Lower lobe of right lung (tissue), 2 donors: ENCODE measurements around the gene ADCY3. TPM values are rescaled to one million over a fixed set of nuclear protein-coding genes. Genes with fewer than 3 reads are reported as not detected.
A peak's percentile ranks its signal among the peaks of the same experiment; 100 is the strongest.

Experiments used
- ATAC-seq, 2 donors: fragments of 200-7000 bp; cut with Tn5 transposase; one replicate each; pipeline ENCODE4 v1.9.1; 2020 to 2022; ENCODE audit warnings: mild to moderate bottlenecking in 2 of 2, moderate library complexity in 2 of 2
- DNase-seq: peaks from one replicate; pipeline ENCODE4 v3.0.0-alpha.2; 2020
- H3K27ac ChIP-seq: fragments of 200-600 bp; one replicate; pipeline ENCODE4 v1.8.0; 2022
- H3K27me3 ChIP-seq: fragments of 200-600 bp; one replicate; pipeline ENCODE4 v1.8.0; 2022; ENCODE audit warnings: low read depth
- H3K36me3 ChIP-seq: fragments of 200-600 bp; one replicate; pipeline ENCODE4 v1.8.0; 2022; ENCODE audit warnings: mild to moderate bottlenecking
- H3K4me1 ChIP-seq: fragments of 200-600 bp; one replicate; pipeline ENCODE4 v1.8.0; 2022
- H3K4me3 ChIP-seq: fragments of 200-600 bp; one replicate; pipeline ENCODE4 v1.8.0; 2022; ENCODE audit warnings: mild to moderate bottlenecking
- H3K9me3 ChIP-seq: fragments of 200-600 bp; one replicate; pipeline ENCODE4 v1.8.0; 2022
- CTCF ChIP-seq: fragments of 200-600 bp; IDR thresholded peaks from one replicate; pipeline ENCODE4 v1.8.0; 2022; ENCODE audit warnings: antibody characterized with exemption, mild to moderate bottlenecking
- intact Hi-C: fragments of 100-400 bp; cut with DNase I; formaldehyde crosslinking; loops from one replicate; pipeline ENCODE4 v1.11.0; 2022
- total RNA-seq: library from RNA; stranded (reverse); fragmentation: NEBNext Ultra II Directional; extraction: Animal tissue kit (Norgen Biotek cat#: 25700); gene quantifications from one replicate; pipeline ENCODE4 v1.2.1, GENCODE V29; 2021
- donor health status: DM: no; HTN: yes; CAD: no; lungs with severe emphysema.

Gene ADCY3
- total RNA-seq, 1 donor from 2014 or later, result 36.1 TPM

GRCh38 chr2:24891201-24891600 lies 28.8 kb downstream of the ADCY3 start:
- H3K4me1 ChIP-seq, result peaks cover under 1% of the 10 kb centered on the region
- H3K9me3 ChIP-seq, result peaks cover 20% of the 10 kb centered on the region
- H3K27ac ChIP-seq, result no peak overlapping the region
- intact Hi-C loops, result no loop called here
- ATAC-seq (no peak), DNase-seq (no peak)
- H3K27me3 ChIP-seq, result no peaks in the 10 kb centered on the region
- no peak overlapping the region for H3K4me3 ChIP-seq
- H3K36me3 ChIP-seq, result no peaks in the 10 kb centered on the region
- no peak for TF ChIP-seq CTCF

DNA sequence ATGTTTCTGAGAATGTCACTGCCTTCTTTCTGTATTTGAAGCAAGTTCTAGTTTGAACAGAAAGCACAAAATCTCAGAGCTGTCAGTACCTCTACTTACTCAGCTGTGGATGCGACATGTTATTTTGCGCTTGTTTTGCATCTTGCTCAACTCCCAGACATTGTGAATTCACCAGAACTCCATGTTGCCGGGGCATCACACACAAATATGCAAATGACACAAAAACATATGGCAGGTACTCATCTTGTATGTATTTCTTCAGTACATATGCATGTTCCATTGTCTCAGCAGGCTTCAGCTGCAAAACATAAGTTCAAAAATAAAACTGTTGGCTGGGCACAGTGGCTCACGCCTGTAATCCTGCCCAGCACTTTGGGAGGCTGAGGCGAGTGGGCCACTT lies 30.8 kb downstream of the ADCY3 start:
- ATAC-seq (no peak), DNase-seq (no peak)
- H3K4me1 ChIP-seq, result peaks cover 5% of the 10 kb centered on the region
- no peaks in the 10 kb centered on the region for H3K36me3 ChIP-seq
- H3K4me3 ChIP-seq, result no peak overlapping the region
- H3K27me3 ChIP-seq, result no peaks in the 10 kb centered on the region
- peaks cover 6% of the 10 kb centered on the region for H3K9me3 ChIP-seq
- TF ChIP-seq CTCF, result no peak
- H3K27ac ChIP-seq, result no peak overlapping the region
- intact Hi-C loops, result no loop called here

GRCh38 chr2:24888177-24888576 lies 31.9 kb downstream of the ADCY3 start:
- intact Hi-C loops, result no loop called here
- ATAC-seq, result no peak
- no peak for TF ChIP-seq CTCF
- H3K36me3 ChIP-seq, result no peaks in the 10 kb centered on the region
- no peak overlapping the region for H3K4me3 ChIP-seq
- H3K27ac ChIP-seq, result no peak overlapping the region
- no peak for DNase-seq
- no peaks in the 10 kb centered on the region for H3K9me3 ChIP-seq
- no peaks in the 10 kb centered on the region for H3K27me3 ChIP-seq
- peaks cover 5% of the 10 kb centered on the region for H3K4me1 ChIP-seq

- intact Hi-C loops, result no loop called here
- no peaks in the 10 kb centered on the region for H3K27me3 ChIP-seq
- TF ChIP-seq CTCF, result no peak
- DNase-seq (no peak), ATAC-seq (no peak)
- H3K27ac ChIP-seq, result no peak overlapping the region
- H3K36me3 ChIP-seq, result no peaks in the 10 kb centered on the region
- H3K4me3 ChIP-seq, result no peak overlapping the region
- H3K4me1 ChIP-seq, result peaks cover 5% of the 10 kb centered on the region
- no peaks in the 10 kb centered on the region for H3K9me3 ChIP-seq
Observed at GRCh38 chr2:24887307-24887874, 32.6 kb downstream of the ADCY3 start.

DNA sequence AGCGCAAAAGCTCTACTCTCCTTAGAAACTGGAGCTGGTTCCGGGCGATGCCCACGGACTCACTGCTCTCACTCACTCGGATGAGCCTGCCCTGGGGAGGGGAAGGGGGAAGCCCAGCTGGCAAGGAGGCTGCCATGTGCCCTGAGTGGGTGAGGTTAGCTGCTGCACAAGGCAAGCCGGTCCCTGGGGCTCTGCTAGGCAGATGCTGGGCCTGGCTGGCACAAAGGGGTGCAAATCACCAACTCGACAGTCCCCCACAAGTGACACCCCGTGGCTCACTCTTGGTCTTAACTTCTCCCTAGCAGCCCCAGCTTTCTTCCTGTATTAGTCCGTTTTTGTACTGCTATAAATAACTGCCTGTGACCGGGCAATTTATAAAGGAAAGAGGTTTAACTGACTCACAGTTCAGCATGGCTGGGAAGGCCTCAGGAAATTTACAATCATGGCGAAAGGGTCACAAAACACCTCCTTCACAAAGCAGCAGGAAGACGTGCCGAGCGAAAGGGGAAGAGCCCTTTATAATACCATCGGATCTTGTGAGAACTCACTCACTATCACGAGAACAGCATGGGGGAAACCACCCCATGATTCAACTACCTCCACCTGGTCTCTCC lies 33.2 kb downstream of the ADCY3 start:
- intact Hi-C loops, result no loop called here
- peak; percentile 37 to 40 for ATAC-seq
- no peaks in the 10 kb centered on the region for H3K9me3 ChIP-seq

More for the DNA sequence above, 33.2 kb downstream of the ADCY3 start:
- Histone ChIP-seq H3K27me3 (no peaks in the 10 kb centered on the region), H3K4me1 (peaks cover 5% of the 10 kb centered on the region), H3K36me3 (no peaks in the 10 kb centered on the region), H3K27ac (no peak overlapping the region), H3K4me3 (peak overlapping the region; percentile 28)
- TF ChIP-seq CTCF, result no peak
- no peak for DNase-seq
